ENCODE measurements around the gene PDGFC. TPM values are rescaled to one million over a fixed set of nuclear protein-coding genes. Genes with fewer than 3 reads are reported as not detected.
"Not testable (repeated sequence)": the region's sequence is repeated elsewhere in the genome, so short reads cannot be mapped to it uniquely, and the experiment has no call there.

PDGFC gene
- total RNA-seq, 2 experiments from 2014 or later = 0.11 TPM; not detected in 1

DNA sequence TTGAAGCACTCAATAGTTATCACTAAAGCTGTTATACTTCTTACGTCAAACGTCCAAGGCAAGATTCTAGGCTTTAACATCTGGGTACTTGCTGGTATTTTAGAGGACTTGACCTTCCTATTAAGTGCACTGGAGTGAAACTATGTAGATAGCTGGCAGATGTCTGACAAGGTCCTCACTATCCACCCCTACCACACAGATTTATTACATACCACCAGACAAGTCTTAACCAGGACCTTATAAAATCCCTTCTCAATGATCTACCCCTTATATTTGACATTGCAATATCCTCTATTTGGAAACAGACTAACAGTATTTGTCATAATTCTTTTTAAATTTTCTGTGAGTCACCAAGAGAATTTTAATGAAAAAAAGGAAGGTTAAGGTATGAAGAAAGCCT is 78.8 kb downstream of the PDGFC start:
- no peaks in the 10 kb centered on the region for H3K4me1 Mint-ChIP-seq
- H3K4me3 Mint-ChIP-seq = no peak overlapping the region
- ATAC-seq (ENCODE audit: low read depth) = no peak
- no peak for DNase-seq
- H3K27me3 Mint-ChIP-seq = no peaks in the 10 kb centered on the region
- POLR2A ChIA-PET = no interaction called here
- no peaks in the 10 kb centered on the region for H3K9me3 Mint-ChIP-seq
- no peaks in the 10 kb centered on the region for H3K36me3 Mint-ChIP-seq
- no peak overlapping the region for H3K27ac Mint-ChIP-seq

- POLR2A ChIA-PET = no interaction called here
- Mint-ChIP-seq H3K9me3 (no peaks in the 10 kb centered on the region), H3K4me1 (no peaks in the 10 kb centered on the region), H3K4me3 (no peak overlapping the region), H3K36me3 (no peaks in the 10 kb centered on the region), H3K27ac (no peak overlapping the region), H3K27me3 (no peaks in the 10 kb centered on the region)
- ATAC-seq (ENCODE audit: low read depth) (no peak), DNase-seq (no peak)
Measured at GRCh38 chr4:156889616-156890594, 81.7 kb downstream of the PDGFC start.

GRCh38 chr4:156888762-156889161 is 82.8 kb downstream of the PDGFC start:
- DNase-seq = no peak
- H3K27ac Mint-ChIP-seq = no peak overlapping the region

DNA sequence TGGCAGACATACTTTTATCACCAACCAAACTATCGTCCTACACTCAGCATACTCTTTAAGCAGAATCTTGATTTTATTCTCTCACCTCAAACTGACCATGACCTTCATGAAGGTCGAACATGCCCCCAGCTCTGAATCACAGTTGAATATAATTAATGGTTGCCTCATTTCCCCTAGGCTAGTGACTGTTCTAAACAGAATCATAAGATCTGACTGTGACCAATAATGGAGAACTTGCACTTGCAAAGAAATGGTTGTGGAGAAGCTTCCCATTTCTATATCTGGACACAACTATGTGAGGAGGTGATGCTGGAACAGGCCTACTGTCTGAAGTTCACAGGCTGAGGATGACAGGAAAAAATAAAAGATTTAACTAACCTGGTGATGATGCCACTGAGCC is 85.1 kb downstream of the PDGFC start:
- ATAC-seq (ENCODE audit: low read depth) = no peak
- peaks cover 2% of the 10 kb centered on the region for H3K9me3 Mint-ChIP-seq
- no peaks in the 10 kb centered on the region for H3K36me3 Mint-ChIP-seq
- H3K4me3 Mint-ChIP-seq = no peak overlapping the region
- POLR2A ChIA-PET = no interaction called here
- H3K27ac Mint-ChIP-seq = no peak overlapping the region
- no peaks in the 10 kb centered on the region for H3K4me1 Mint-ChIP-seq
- DNase-seq = no peak
- H3K27me3 Mint-ChIP-seq = no peaks in the 10 kb centered on the region

More at GRCh38 chr4:156888762-156889161, 82.8 kb downstream of the PDGFC start:
- no peak overlapping the region for H3K4me3 Mint-ChIP-seq
- POLR2A ChIA-PET = no interaction called here
- H3K9me3 Mint-ChIP-seq = no peaks in the 10 kb centered on the region
- H3K36me3 Mint-ChIP-seq = no peaks in the 10 kb centered on the region
- H3K4me1 Mint-ChIP-seq = no peaks in the 10 kb centered on the region
- ATAC-seq (ENCODE audit: low read depth) = no peak
- no peaks in the 10 kb centered on the region for H3K27me3 Mint-ChIP-seq

DNA sequence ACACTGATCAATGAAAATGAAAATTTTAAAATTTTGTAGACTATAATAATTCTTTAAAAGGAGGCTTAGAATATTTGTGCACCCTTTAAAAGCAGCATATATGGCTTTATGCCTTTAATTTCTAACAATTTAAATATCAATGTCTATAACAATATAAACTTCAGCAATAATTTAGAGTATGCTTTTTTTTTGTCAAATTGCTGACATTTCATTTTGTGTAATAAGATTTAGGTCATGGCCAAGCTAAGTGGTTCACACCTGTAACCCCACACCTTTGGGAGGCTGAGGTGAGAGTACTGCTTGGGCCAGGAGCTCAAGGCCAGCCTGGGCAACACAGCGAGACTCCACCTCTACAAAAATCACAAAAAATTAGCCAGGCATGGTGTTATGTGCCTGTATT is 86.2 kb downstream of the PDGFC start:
- DNase-seq (no peak), ATAC-seq (ENCODE audit: low read depth) (no peak)
- Mint-ChIP-seq H3K36me3 (no peaks in the 10 kb centered on the region), H3K9me3 (peaks cover 2% of the 10 kb centered on the region), H3K27ac (no peak overlapping the region), H3K4me3 (no peak overlapping the region), H3K4me1 (no peaks in the 10 kb centered on the region), H3K27me3 (no peaks in the 10 kb centered on the region)
- POLR2A ChIA-PET = no interaction called here

DNA sequence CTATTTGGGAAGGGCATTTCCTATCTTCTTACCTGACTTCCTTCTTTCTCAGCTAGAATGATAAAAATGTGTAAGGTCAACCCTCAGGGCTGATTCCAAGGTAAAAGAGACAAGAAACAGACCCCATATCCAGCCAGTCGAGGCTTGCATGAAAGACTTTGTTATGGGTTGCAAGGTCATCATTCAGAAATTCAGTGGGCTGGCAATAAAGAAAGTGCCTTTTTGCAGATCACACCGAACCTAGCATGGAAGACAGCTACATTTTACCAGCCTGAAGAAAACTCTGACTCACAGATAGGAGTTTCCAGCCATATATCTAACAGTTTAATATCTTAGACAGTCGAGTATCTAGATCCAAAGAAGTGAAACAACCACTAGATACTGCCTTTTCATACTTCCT is 87.4 kb downstream of the PDGFC start:
- peaks cover 2% of the 10 kb centered on the region for H3K9me3 Mint-ChIP-seq

GRCh38 chr4:156875704-156876103 is 95.9 kb downstream of the PDGFC start:
- no peak for DNase-seq
- peaks cover 1% of the 10 kb centered on the region for H3K27me3 Mint-ChIP-seq
- no peak overlapping the region for H3K4me3 Mint-ChIP-seq
- POLR2A ChIA-PET = no interaction called here
- H3K27ac Mint-ChIP-seq = no peak overlapping the region
- H3K4me1 Mint-ChIP-seq = no peaks in the 10 kb centered on the region
- ATAC-seq (ENCODE audit: low read depth) = no peak
- H3K9me3 Mint-ChIP-seq = no peaks in the 10 kb centered on the region
- no peaks in the 10 kb centered on the region for H3K36me3 Mint-ChIP-seq

More for the DNA sequence above, 87.4 kb downstream of the PDGFC start:
- no peak overlapping the region for H3K4me3 Mint-ChIP-seq
- DNase-seq (no peak), ATAC-seq (ENCODE audit: low read depth) (no peak)
- H3K27me3 Mint-ChIP-seq = peaks cover 1% of the 10 kb centered on the region
- POLR2A ChIA-PET = no interaction called here
- no peaks in the 10 kb centered on the region for H3K4me1 Mint-ChIP-seq
- H3K36me3 Mint-ChIP-seq = no peaks in the 10 kb centered on the region
- no peak overlapping the region for H3K27ac Mint-ChIP-seq

- H3K36me3 Mint-ChIP-seq = no peaks in the 10 kb centered on the region
- peaks cover 1% of the 10 kb centered on the region for H3K27me3 Mint-ChIP-seq
- H3K9me3 Mint-ChIP-seq = no peaks in the 10 kb centered on the region
- H3K4me3 Mint-ChIP-seq = no peak overlapping the region
- POLR2A ChIA-PET = no interaction called here
- H3K4me1 Mint-ChIP-seq = no peaks in the 10 kb centered on the region
- ATAC-seq (ENCODE audit: low read depth) (no peak), DNase-seq (no peak)
- H3K27ac Mint-ChIP-seq = no peak overlapping the region
Measured at GRCh38 chr4:156875055-156875454, 96.5 kb downstream of the PDGFC start.

DNA sequence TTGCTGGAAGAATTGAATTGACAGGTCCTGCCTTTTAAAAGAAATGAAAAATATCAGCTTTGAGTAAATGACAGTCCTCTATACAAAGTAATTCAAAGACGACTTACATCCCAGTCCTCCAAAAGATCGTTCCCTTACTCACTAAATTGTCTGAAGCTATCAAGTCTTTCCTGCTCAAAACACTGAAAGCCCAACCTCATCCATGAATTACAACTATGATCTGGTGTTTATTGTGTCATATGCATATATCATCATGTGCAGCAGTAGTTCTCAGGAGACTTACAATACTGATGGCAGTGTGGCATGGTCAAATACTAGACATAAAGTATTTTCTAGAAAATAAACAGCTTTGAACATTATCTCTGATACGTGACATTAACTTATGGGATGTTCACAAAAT is 97.8 kb downstream of the PDGFC start:
- POLR2A ChIA-PET = no interaction called here
- H3K4me1 Mint-ChIP-seq = no peaks in the 10 kb centered on the region
- no peak overlapping the region for H3K27ac Mint-ChIP-seq
- ATAC-seq (ENCODE audit: low read depth) (no peak), DNase-seq (no peak)
- H3K36me3 Mint-ChIP-seq = no peaks in the 10 kb centered on the region
- no peaks in the 10 kb centered on the region for H3K27me3 Mint-ChIP-seq
- H3K9me3 Mint-ChIP-seq = no peaks in the 10 kb centered on the region
- H3K4me3 Mint-ChIP-seq = no peak overlapping the region

- ATAC-seq (ENCODE audit: low read depth) (no peak), DNase-seq (no peak)
- Mint-ChIP-seq H3K27ac (no peak overlapping the region), H3K9me3 (no peaks in the 10 kb centered on the region), H3K4me3 (no peak overlapping the region), H3K4me1 (no peaks in the 10 kb centered on the region), H3K27me3 (no peaks in the 10 kb centered on the region), H3K36me3 (no peaks in the 10 kb centered on the region)
- POLR2A ChIA-PET = no interaction called here
Measured at GRCh38 chr4:156870861-156871260, 100.7 kb downstream of the PDGFC start.

DNA sequence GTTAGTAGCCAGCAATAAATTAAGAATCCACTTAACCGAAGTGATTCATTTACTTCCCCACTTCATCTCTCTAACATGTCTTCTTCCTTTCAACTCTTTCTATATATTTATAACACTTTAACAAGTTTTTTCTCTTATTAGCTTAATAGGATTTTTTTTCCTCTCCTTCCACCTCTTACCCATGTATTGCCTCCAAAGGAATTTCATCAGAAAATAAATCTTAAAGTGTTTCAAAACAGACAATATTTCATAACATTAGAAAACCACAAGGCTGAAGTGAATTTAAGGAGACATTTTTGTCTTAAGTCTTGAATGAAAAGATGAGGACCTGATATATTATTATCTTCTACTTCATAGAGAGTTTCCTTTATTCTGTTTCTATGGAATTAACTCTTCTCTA is 101.5 kb downstream of the PDGFC start:
- Mint-ChIP-seq H3K4me3 (no peak overlapping the region), H3K4me1 (no peaks in the 10 kb centered on the region), H3K27ac (no peak overlapping the region), H3K36me3 (no peaks in the 10 kb centered on the region), H3K27me3 (no peaks in the 10 kb centered on the region), H3K9me3 (peaks cover 3% of the 10 kb centered on the region)
- ATAC-seq (ENCODE audit: low read depth) = no peak
- POLR2A ChIA-PET = no interaction called here
- no peak for DNase-seq

DNA sequence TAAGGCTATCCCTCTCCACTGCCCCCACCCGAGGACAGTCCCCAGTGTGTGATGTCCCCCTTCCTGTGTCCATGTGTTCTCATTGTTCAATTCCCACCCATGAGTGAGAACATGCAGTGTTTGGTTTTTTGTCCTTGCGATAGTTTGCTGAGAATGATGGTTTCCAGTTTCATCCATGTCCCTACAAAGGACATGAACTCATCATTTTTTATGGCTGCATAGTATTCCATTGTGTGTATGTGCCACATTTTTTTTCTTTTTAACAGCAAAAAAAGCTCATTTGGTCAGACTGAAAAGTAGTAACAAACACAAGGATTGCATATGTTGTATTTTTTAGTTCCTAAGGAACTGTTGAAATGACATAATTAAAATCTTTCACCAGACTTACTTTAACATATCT is 105.5 kb downstream of the PDGFC start:
- H3K9me3 Mint-ChIP-seq; H3K4me1 Mint-ChIP-seq; H3K27ac Mint-ChIP-seq; ATAC-seq (ENCODE audit: low read depth); H3K36me3 Mint-ChIP-seq; POLR2A ChIA-PET; H3K4me3 Mint-ChIP-seq; DNase-seq; H3K27me3 Mint-ChIP-seq: not testable (repeated sequence)

- Mint-ChIP-seq H3K9me3 (peaks cover 3% of the 10 kb centered on the region), H3K4me3 (no peak overlapping the region), H3K27ac (no peak overlapping the region), H3K36me3 (no peaks in the 10 kb centered on the region), H3K27me3 (no peaks in the 10 kb centered on the region), H3K4me1 (no peaks in the 10 kb centered on the region)
- ATAC-seq (ENCODE audit: low read depth) (no peak), DNase-seq (no peak)
- POLR2A ChIA-PET = no interaction called here
Measured at GRCh38 chr4:156865451-156865850, 106.1 kb downstream of the PDGFC start.

- Mint-ChIP-seq H3K9me3 (no peaks in the 10 kb centered on the region), H3K36me3 (no peaks in the 10 kb centered on the region)
Measured at GRCh38 chr4:156858071-156858470, 113.5 kb downstream of the PDGFC start.

More at GRCh38 chr4:156858071-156858470, 113.5 kb downstream of the PDGFC start:
- ATAC-seq (ENCODE audit: low read depth) = no peak
- Mint-ChIP-seq H3K4me1 (no peaks in the 10 kb centered on the region), H3K4me3 (no peak overlapping the region), H3K27ac (no peak overlapping the region), H3K27me3 (no peaks in the 10 kb centered on the region)
- DNase-seq = no peak
- POLR2A ChIA-PET = no interaction called here
